Ishikawa (cell line): ENCODE data around the gene DBR1.
A peak's percentile ranks its signal among the peaks of the same experiment; 100 is the strongest.

Experiments
- CEBPB ChIP-seq: IDR thresholded peaks from 2 replicates; pipeline ENCODE4 v1.6.1; 2012
- CREB1 ChIP-seq: IDR thresholded peaks from 2 replicates; pipeline ENCODE4 v1.6.1; 2012; ENCODE audit warnings: low read depth
- EGR1 ChIP-seq: IDR thresholded peaks from 2 replicates; pipeline ENCODE4 v1.6.1; 2012
- EP300 ChIP-seq: IDR thresholded peaks from 2 replicates; pipeline ENCODE4 v1.6.1; 2012; ENCODE audit warnings: borderline replicate concordance
- FOXM1 ChIP-seq: IDR thresholded peaks from 2 replicates; pipeline ENCODE4 v1.6.1; 2012; ENCODE audit warnings: low read depth, borderline replicate concordance
- MAX ChIP-seq: IDR thresholded peaks from 2 replicates; pipeline ENCODE4 v1.6.1; 2012
- NFIC ChIP-seq: IDR thresholded peaks from 2 replicates; pipeline ENCODE4 v1.6.1; 2012
- RAD21 ChIP-seq: IDR thresholded peaks from 2 replicates; pipeline ENCODE4 v1.6.1; 2012; ENCODE audit warnings: low read depth
- REST ChIP-seq: IDR thresholded peaks from 2 replicates; pipeline ENCODE4 v1.6.1; 2012; ENCODE audit warnings: low read depth, mild to moderate bottlenecking
- TAF1 ChIP-seq: IDR thresholded peaks from 2 replicates; pipeline ENCODE4 v1.6.1; 2012; ENCODE audit warnings: low read depth, mild to moderate bottlenecking
- TCF12 ChIP-seq: IDR thresholded peaks from 2 replicates; pipeline ENCODE4 v1.6.1; 2012; ENCODE audit warnings: low read depth
- TEAD4 ChIP-seq: IDR thresholded peaks from 2 replicates; pipeline ENCODE4 v1.6.1; 2012
- YY1 ChIP-seq: IDR thresholded peaks from 2 replicates; pipeline ENCODE4 v1.6.1; 2012; ENCODE audit warnings: low read depth
- ZBTB7A ChIP-seq: IDR thresholded peaks from 2 replicates; pipeline ENCODE4 v1.6.1; 2012; ENCODE audit warnings: low read depth
- TF ChIP-seq, protein P1 (sequence below): IDR thresholded peaks from 2 replicates; pipeline ENCODE4 v1.6.1; 2012

DBR1 gene

GRCh38 chr3:138199851-138200250 is 25.1 kb upstream of the DBR1 start:
- TF ChIP-seq FOXM1 (no peak), REST (no peak), CEBPB (no peak), MAX (no peak), TEAD4 (no peak), TCF12 (no peak), RAD21 (no peak), ZBTB7A (no peak), CREB1 (no peak), NFIC (no peak), EP300 (no peak), YY1 (no peak), EGR1 (no peak), TAF1 (no peak)
- TF ChIP-seq, protein P1, sequence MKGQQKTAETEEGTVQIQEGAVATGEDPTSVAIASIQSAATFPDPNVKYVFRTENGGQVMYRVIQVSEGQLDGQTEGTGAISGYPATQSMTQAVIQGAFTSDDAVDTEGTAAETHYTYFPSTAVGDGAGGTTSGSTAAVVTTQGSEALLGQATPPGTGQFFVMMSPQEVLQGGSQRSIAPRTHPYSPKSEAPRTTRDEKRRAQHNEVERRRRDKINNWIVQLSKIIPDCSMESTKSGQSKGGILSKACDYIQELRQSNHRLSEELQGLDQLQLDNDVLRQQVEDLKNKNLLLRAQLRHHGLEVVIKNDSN = no peak

DNA sequence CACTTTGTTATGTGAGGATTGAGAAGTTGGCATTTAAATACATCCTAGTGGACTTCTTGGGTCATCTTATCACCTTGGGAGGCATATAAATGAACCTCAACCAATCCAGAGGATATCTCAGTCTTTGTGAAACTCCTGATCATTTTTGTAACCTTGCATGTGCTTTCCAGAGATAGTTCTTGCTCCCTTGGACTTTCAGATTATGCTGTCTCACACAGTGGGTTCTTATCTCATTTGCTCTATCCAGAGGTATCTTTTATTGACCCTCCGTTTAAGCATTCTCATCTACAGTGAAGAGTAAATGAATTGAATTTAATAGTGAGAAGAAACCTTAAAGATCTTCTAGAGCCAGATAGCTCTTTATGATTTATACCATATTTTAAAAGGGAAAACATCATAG is 22.8 kb upstream of the DBR1 start:
- TF ChIP-seq REST (no peak), CEBPB (no peak), NFIC (no peak), ZBTB7A (no peak), YY1 (no peak), RAD21 (no peak), FOXM1 (no peak), CREB1 (no peak), EGR1 (no peak), MAX (no peak), TEAD4 (no peak), EP300 (no peak), TAF1 (no peak)
- TF ChIP-seq, protein P1 = no peak

GRCh38 chr3:138197058-138197457 is 22.3 kb upstream of the DBR1 start:
- TF ChIP-seq REST (peak; percentile 94), CEBPB (no peak)

- TF ChIP-seq EGR1 (no peak), YY1 (no peak), FOXM1 (no peak), ZBTB7A (no peak), CEBPB (no peak), NFIC (no peak), MAX (no peak), CREB1 (no peak), TAF1 (no peak), TEAD4 (no peak)
Observed at GRCh38 chr3:138196023-138196422, 21.3 kb upstream of the DBR1 start.

- TF ChIP-seq REST = no peak
- TF ChIP-seq, protein P1 = no peak
- no peak for TF ChIP-seq CREB1
- TF ChIP-seq TAF1 = no peak
- no peak for TF ChIP-seq EGR1
- no peak for TF ChIP-seq CEBPB
- TF ChIP-seq YY1 = no peak
- TF ChIP-seq ZBTB7A = no peak
- TF ChIP-seq TCF12 = no peak
- no peak for TF ChIP-seq FOXM1
- TF ChIP-seq MAX = no peak
- no peak for TF ChIP-seq TEAD4
- TF ChIP-seq NFIC = no peak
- no peak for TF ChIP-seq RAD21
- no peak for TF ChIP-seq EP300
Observed at GRCh38 chr3:138195481-138195880, 20.8 kb upstream of the DBR1 start.
